Gastrocnemius medialis (tissue), 4 donors: ENCODE measurements around the gene HRCT1. TPM values are rescaled to one million over a fixed set of nuclear protein-coding genes. Genes with fewer than 3 reads are reported as not detected.
"Not testable (repeated sequence)": the region's sequence is repeated elsewhere in the genome, so short reads cannot be mapped to it uniquely, and the experiment has no call there.

Experiments
- ATAC-seq, 2 donors: fragments of 150-250 bp; one replicate each; pipeline ENCODE4 v1.9.1; 2016
- DNase-seq, 2 donors: peaks; one replicate each; pipeline ENCODE4 v3.0.0-alpha.2; 2019
- H3K27ac ChIP-seq, 4 donors: fragments of 200-600 bp; sonication (generic); 1 replicate in 1 of 4; 2 replicates in 3 of 4; pipeline ENCODE4 v1.5.1; 2016 to 2018; ENCODE audit warnings: mild to moderate bottlenecking in 2 of 4, moderate library complexity in 1 of 4
- H3K27me3 ChIP-seq, 3 donors: fragments of 200-600 bp; sonication (generic) in 2 of 3; 1 replicate in 1 of 3; 2 replicates in 2 of 3; pipeline versions ENCODE4 v1.5.1 to v1.6.0; 2016 to 2019; ENCODE audit warnings: mild to moderate bottlenecking in 1 of 3, moderate library complexity in 1 of 3
- H3K36me3 ChIP-seq, 2 donors: fragments of 200-600 bp; sonication (generic) in 1 of 2; one replicate each; pipeline ENCODE4 v1.5.1; 2017 to 2018
- H3K4me1 ChIP-seq, 2 donors: fragments of 200-600 bp; sonication (generic) in 1 of 2; one replicate each; pipeline ENCODE4 v1.5.1; 2016 to 2017; ENCODE audit warnings: mild to moderate bottlenecking in 2 of 2
- H3K4me3 ChIP-seq, 4 donors: fragments of 200-600 bp; sonication (generic) in 3 of 4; 1 replicate in 1 of 4; 2 replicates in 3 of 4; pipeline ENCODE4 v1.5.1; 2016 to 2019; ENCODE audit warnings: mild to moderate bottlenecking in 2 of 4
- H3K9me3 ChIP-seq, 3 donors: fragments of 200-600 bp; sonication (generic) in 2 of 3; 1 replicate in 1 of 3; 2 replicates in 2 of 3; pipeline ENCODE4 v1.5.1; 2016 to 2019
- POLR2A ChIP-seq, 2 donors: fragments of 450-650 bp; IDR thresholded peaks; one replicate each; pipeline ENCODE4 v1.6.1; 2017; ENCODE audit warnings: antibody characterized with exemption in 2 of 2, mild to moderate bottlenecking in 2 of 2, moderate library complexity in 2 of 2
- in situ Hi-C, 4 donors: fragments of 200-750 bp; cut with MboI; loops; one replicate each; pipeline versions ENCODE4 v1.15.0 to v1.8.0; 2017; ENCODE audit warnings: low sequenced_read_pairs in 4 of 4
- intact Hi-C: fragments of 100-400 bp; cut with DNase I; formaldehyde crosslinking; loops from one replicate; pipeline ENCODE4 v1.15.1; 2023; ENCODE audit warnings: low total_unique reads
- total RNA-seq, 4 donors: library from RNA; depleted of rRNA; stranded (reverse); fragments of >200 nt; gene quantifications; one replicate each; pipeline versions ENCODE4 v1.1.0 to v1.2.3, GENCODE V29; 2016
- TF ChIP-seq, protein P1 (sequence below), 5 experiments: fragments of 450-650 bp in 3 of 5; fragments of 200-600 bp in 2 of 5; sonication (generic) in 2 of 5; IDR thresholded peaks in 4 of 5; conservative IDR thresholded peaks in 1 of 5; 1 replicate in 4 of 5; 2 replicates in 1 of 5; pipeline ENCODE4 v1.5.1; 2016 to 2019; ENCODE audit warnings: antibody characterized with exemption in 5 of 5, mild to moderate bottlenecking in 3 of 5, moderate library complexity in 3 of 5

Gene HRCT1
- total RNA-seq, 4 donors from 2014 or later, result 3.2 to 5.1 (median 3.3) TPM; not detected in 1

DNA sequence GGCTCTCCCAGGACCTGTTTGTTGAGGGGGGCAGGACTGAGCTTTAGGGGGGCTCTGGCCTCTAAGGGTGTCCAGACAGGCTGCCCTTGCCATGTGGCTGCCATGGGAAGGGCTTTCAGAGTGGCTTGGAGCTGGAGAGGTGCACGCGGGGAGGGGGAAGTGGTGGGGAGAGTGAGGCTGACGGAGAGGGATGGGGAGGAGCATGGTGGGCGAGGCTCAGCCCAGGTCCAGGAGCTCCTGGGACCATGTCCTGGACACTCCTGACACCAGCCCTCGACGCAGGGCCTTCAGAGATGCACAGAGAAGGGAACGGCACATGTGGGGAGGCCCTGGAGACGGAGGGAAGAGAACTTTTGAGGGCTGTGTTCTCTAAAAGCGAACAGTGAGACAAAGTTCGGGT lies 5.7 kb downstream of the HRCT1 start:
- peak overlapping the region; percentile 22 to 46 (median 34) for H3K4me3 ChIP-seq
- H3K27ac ChIP-seq, result peak overlapping the region; percentile 80 to 87 (median 84)
- H3K36me3 ChIP-seq, result no peaks in the 10 kb centered on the region
- no peaks in the 10 kb centered on the region for H3K9me3 ChIP-seq
- DNase-seq (no peak), ATAC-seq (no peak)
- H3K4me1 ChIP-seq, result peaks cover 26 to 27% of the 10 kb centered on the region in 2 donors
- in situ Hi-C loops (no loop called here), intact Hi-C loops (no loop called here)
- TF ChIP-seq, protein P1, sequence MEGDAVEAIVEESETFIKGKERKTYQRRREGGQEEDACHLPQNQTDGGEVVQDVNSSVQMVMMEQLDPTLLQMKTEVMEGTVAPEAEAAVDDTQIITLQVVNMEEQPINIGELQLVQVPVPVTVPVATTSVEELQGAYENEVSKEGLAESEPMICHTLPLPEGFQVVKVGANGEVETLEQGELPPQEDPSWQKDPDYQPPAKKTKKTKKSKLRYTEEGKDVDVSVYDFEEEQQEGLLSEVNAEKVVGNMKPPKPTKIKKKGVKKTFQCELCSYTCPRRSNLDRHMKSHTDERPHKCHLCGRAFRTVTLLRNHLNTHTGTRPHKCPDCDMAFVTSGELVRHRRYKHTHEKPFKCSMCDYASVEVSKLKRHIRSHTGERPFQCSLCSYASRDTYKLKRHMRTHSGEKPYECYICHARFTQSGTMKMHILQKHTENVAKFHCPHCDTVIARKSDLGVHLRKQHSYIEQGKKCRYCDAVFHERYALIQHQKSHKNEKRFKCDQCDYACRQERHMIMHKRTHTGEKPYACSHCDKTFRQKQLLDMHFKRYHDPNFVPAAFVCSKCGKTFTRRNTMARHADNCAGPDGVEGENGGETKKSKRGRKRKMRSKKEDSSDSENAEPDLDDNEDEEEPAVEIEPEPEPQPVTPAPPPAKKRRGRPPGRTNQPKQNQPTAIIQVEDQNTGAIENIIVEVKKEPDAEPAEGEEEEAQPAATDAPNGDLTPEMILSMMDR (IDR thresholded peaks at IDR 0.05 in 4 of 5, conservative IDR thresholded peaks at IDR 0.05 in 1 of 5), result no peak
- TF ChIP-seq POLR2A (IDR thresholded peaks at IDR 0.05), result peak in 1 of 2 donors; percentile 26
- no peaks in the 10 kb centered on the region for H3K27me3 ChIP-seq

GRCh38 chr9:35912791-35913400 lies 6.9 kb downstream of the HRCT1 start:
- Histone ChIP-seq H3K27me3 (no peaks in the 10 kb centered on the region), H3K4me1 (peaks cover 17 to 24% of the 10 kb centered on the region in 2 donors), H3K4me3 (peak overlapping the region in 3 of 4 donors; percentile 8 to 46 (median 37)), H3K36me3 (no peaks in the 10 kb centered on the region), H3K27ac (peak overlapping the region; percentile 13 to 86 (median 82)), H3K9me3 (no peaks in the 10 kb centered on the region)
- DNase-seq (no peak), ATAC-seq (no peak)
- intact Hi-C loops (no loop called here), in situ Hi-C loops (no loop called here)
- no peak for TF ChIP-seq POLR2A (IDR thresholded peaks at IDR 0.05)
- TF ChIP-seq, protein P1 (IDR thresholded peaks at IDR 0.05 in 4 of 5, conservative IDR thresholded peaks at IDR 0.05 in 1 of 5), result no peak

- H3K4me3 ChIP-seq, result peak overlapping the region in 1 of 4 donors; percentile 46
- H3K36me3 ChIP-seq, H3K27me3 ChIP-seq, intact Hi-C loops, ATAC-seq, H3K9me3 ChIP-seq, in situ Hi-C loops, DNase-seq: not testable (repeated sequence)
- H3K4me1 ChIP-seq, result peaks cover 13 to 27% of the 10 kb centered on the region in 2 donors
- peak overlapping the region in 3 of 4 donors; percentile 80 to 86 (median 83) for H3K27ac ChIP-seq
These were observed 7.4 kb downstream of the HRCT1 start for GRCh38 chr9:35913429-35913828.

- intact Hi-C loops (no loop called here), in situ Hi-C loops (no loop called here)
- H3K9me3 ChIP-seq, result no peaks in the 10 kb centered on the region
- no peaks in the 10 kb centered on the region for H3K27me3 ChIP-seq
- no peaks in the 10 kb centered on the region for H3K36me3 ChIP-seq
- ATAC-seq (peak; percentile 35 to 47), DNase-seq (no peak)
- peaks cover 4 to 22% of the 10 kb centered on the region in 2 donors for H3K4me1 ChIP-seq
- no peak for TF ChIP-seq POLR2A (IDR thresholded peaks at IDR 0.05)
- TF ChIP-seq, protein P1 (IDR thresholded peaks at IDR 0.05 in 4 of 5, conservative IDR thresholded peaks at IDR 0.05 in 1 of 5), result no peak
- H3K27ac ChIP-seq, result peak overlapping the region in 3 of 4 donors; percentile 58 to 80 (median 64)
- H3K4me3 ChIP-seq, result no peak overlapping the region
These were observed 8.4 kb downstream of the HRCT1 start for GRCh38 chr9:35914301-35914807.

DNA sequence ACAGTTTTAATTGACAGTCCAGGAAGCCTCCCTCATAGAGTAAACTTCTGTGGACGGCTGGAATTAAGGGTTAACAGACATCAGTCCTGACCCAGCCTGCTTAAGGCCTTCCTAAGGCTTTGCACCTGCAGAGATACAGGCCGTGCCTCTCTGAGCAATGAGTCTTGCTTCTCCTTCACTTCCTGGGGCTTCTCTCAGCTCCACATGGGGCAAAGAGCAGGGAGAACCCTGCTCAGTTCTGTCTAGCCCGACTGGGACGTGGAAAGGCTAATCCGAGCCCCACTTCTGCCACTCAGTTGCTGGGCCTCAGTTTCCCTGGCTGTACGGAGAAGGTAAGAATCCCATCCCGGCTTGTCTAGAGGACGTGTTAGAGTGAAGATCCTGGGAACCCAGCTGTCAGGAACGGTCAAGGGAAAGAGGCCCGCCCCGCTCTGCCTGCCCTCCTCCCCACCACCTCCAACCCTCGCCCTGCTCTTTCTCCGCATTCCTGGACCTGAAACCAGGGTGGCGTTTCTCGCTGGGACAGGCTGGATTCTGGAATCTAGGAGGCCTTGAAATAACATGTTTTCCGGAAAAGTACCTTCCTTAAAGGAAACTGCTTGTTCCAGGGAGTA lies 9.8 kb downstream of the HRCT1 start:
- peak; percentile 11 to 18 for ATAC-seq

More for the DNA sequence above, 9.8 kb downstream of the HRCT1 start:
- Histone ChIP-seq H3K9me3 (no peaks in the 10 kb centered on the region), H3K27me3 (no peaks in the 10 kb centered on the region), H3K4me3 (no peak overlapping the region), H3K27ac (peak overlapping the region; percentile 41 to 75 (median 71)), H3K4me1 (peaks cover 0 to 27% of the 10 kb centered on the region in 2 donors), H3K36me3 (no peaks in the 10 kb centered on the region)
- DNase-seq, result no peak
- intact Hi-C loops, result no loop called here
- TF ChIP-seq POLR2A (IDR thresholded peaks at IDR 0.05), result no peak
- TF ChIP-seq, protein P1 (IDR thresholded peaks at IDR 0.05 in 4 of 5, conservative IDR thresholded peaks at IDR 0.05 in 1 of 5), result no peak
- in situ Hi-C loops, result no loop called here
